ENCODE measurements around the gene GNL3. TPM values are rescaled to one million over a fixed set of nuclear protein-coding genes. Genes with fewer than 3 reads are reported as not detected.
"Not testable (repeated sequence)": the region's sequence is repeated elsewhere in the genome, so short reads cannot be mapped to it uniquely, and the experiment has no call there.

Gene GNL3
- total RNA-seq, 1 donor from 2014 or later = 70.0 TPM

- DNase-seq (ENCODE audit: extremely low read depth, low read depth, low spot score) = no peak
Measured at GRCh38 chr3:52715714-52716305, 30.0 kb downstream of the GNL3 start.

- no peak for DNase-seq (ENCODE audit: extremely low read depth, low read depth, low spot score)
Measured at GRCh38 chr3:52719618-52720017, 33.8 kb downstream of the GNL3 start.

- DNase-seq (ENCODE audit: extremely low read depth, low read depth, low spot score) = no peak
Measured at GRCh38 chr3:52721002-52721729, 35.3 kb downstream of the GNL3 start.

GRCh38 chr3:52721730-52722008 is 35.8 kb downstream of the GNL3 start:
- no peak for DNase-seq (ENCODE audit: extremely low read depth, low read depth, low spot score)

- no peak for DNase-seq (ENCODE audit: extremely low read depth, low read depth, low spot score)
Measured at GRCh38 chr3:52722491-52722890, 36.7 kb downstream of the GNL3 start.

GRCh38 chr3:52723935-52724334 is 38.1 kb downstream of the GNL3 start:
- DNase-seq (ENCODE audit: extremely low read depth, low read depth, low spot score) = no peak

- DNase-seq (ENCODE audit: extremely low read depth, low read depth, low spot score) = no peak
Measured at GRCh38 chr3:52724511-52724910, 38.7 kb downstream of the GNL3 start.

- not testable (repeated sequence) for DNase-seq (ENCODE audit: extremely low read depth, low read depth, low spot score)
Measured at GRCh38 chr3:52728753-52729152, 42.9 kb downstream of the GNL3 start.

- no peak for DNase-seq (ENCODE audit: extremely low read depth, low read depth, low spot score)
Measured at GRCh38 chr3:52730681-52731080, 44.8 kb downstream of the GNL3 start.

GRCh38 chr3:52731590-52731989 is 45.8 kb downstream of the GNL3 start:
- no peak for DNase-seq (ENCODE audit: extremely low read depth, low read depth, low spot score)

- no peak for DNase-seq (ENCODE audit: extremely low read depth, low read depth, low spot score)
Measured at GRCh38 chr3:52733256-52733891, 47.5 kb downstream of the GNL3 start.

GRCh38 chr3:52739730-52740129 is 53.9 kb downstream of the GNL3 start:
- DNase-seq (ENCODE audit: extremely low read depth, low read depth, low spot score) = no peak

GRCh38 chr3:52742418-52743041 is 56.7 kb downstream of the GNL3 start:
- peak; percentile 9 for DNase-seq (ENCODE audit: extremely low read depth, low read depth, low spot score)

- DNase-seq (ENCODE audit: extremely low read depth, low read depth, low spot score) = no peak
Measured at GRCh38 chr3:52743152-52743551, 57.3 kb downstream of the GNL3 start.

- DNase-seq (ENCODE audit: extremely low read depth, low read depth, low spot score) = no peak
Measured at GRCh38 chr3:52743721-52744120, 57.9 kb downstream of the GNL3 start.

Other genes starting within 250 kb of the GNL3 start
- gene SEMA3G, start 240.9 kb upstream of the GNL3 start, total RNA-seq = 4.9 and 61.3 TPM in 2 replicates
- not detected in 2 replicates for gene TNNC1, start 232.0 kb upstream of the GNL3 start, total RNA-seq
- gene NISCH, start 230.4 kb upstream of the GNL3 start, total RNA-seq = 90.7 and 113 TPM in 2 replicates
- 277 and 404 TPM in 2 replicates for gene STAB1, start 190.7 kb upstream of the GNL3 start, total RNA-seq
- 134 and 228 TPM in 2 replicates for gene NT5DC2, start 152.2 kb upstream of the GNL3 start, total RNA-seq
- 0.97 and 23.6 TPM in 2 replicates for gene UQCC5, start 149.4 kb upstream of the GNL3 start, total RNA-seq
- gene PBRM1, start 119 bp upstream of the GNL3 start, total RNA-seq = 56.9 and 78.4 TPM in 2 replicates
- gene GLT8D1, start 19.8 kb downstream of the GNL3 start, total RNA-seq = 93.5 and 93.6 TPM in 2 replicates
- gene SPCS1, start 20.1 kb downstream of the GNL3 start, total RNA-seq = 156 and 169 TPM in 2 replicates
- 6.3 and 13.7 TPM in 2 replicates for gene NEK4, start 84.9 kb downstream of the GNL3 start, total RNA-seq
- not detected in 2 replicates for gene ITIH1, start 91.6 kb downstream of the GNL3 start, total RNA-seq
- not detected in 2 replicates for gene ITIH3, start 108.8 kb downstream of the GNL3 start, total RNA-seq
- gene ITIH4, start 144.6 kb downstream of the GNL3 start, total RNA-seq = 0.29 TPM in 1 of 2 replicates, not detected in the other
- gene MUSTN1, start 149.0 kb downstream of the GNL3 start, total RNA-seq = 2.7 TPM in 1 of 2 replicates, not detected in the other
- 14.0 and 28.5 TPM in 2 replicates for gene STIMATE, start 211.5 kb downstream of the GNL3 start, total RNA-seq

All from glomerular endothelial cell (primary cell).